Omental fat pad (tissue), 4 donors: Measurements from ENCODE around the gene NAT10. TPM values are rescaled to one million over a fixed set of nuclear protein-coding genes. Genes with fewer than 3 reads are reported as not detected.
"Not testable (repeated sequence)": the region's sequence is repeated elsewhere in the genome, so short reads cannot be mapped to it uniquely, and the experiment has no call there.

Experiments
- ATAC-seq: fragments of 150-250 bp; one replicate; pipeline ENCODE4 v1.9.1; 2016; ENCODE audit warnings: mild to moderate bottlenecking, moderate library complexity; ENCODE audit not compliant: low FRiP score
- DNase-seq: peaks from one replicate; pipeline ENCODE4 v3.0.0-alpha.2; 2019; ENCODE audit warnings: low spot score
- CTCF ChIP-seq, 3 donors: fragments of 450-650 bp; IDR thresholded peaks; one replicate each; pipeline ENCODE4 v1.5.1; 2016 to 2017; ENCODE audit warnings: antibody characterized with exemption in 3 of 3, mild to moderate bottlenecking in 3 of 3, moderate library complexity in 2 of 3
- total RNA-seq, 4 donors: library from RNA; depleted of rRNA; stranded (reverse); fragments of >200 nt; gene quantifications; one replicate each; pipeline ENCODE4 v1.1.0, GENCODE V29; 2016

Gene NAT10
- total RNA-seq, result 10 to 100 TPM; 26.5 to 52.7 (median 27.7) TPM

GRCh38 chr11:34105079-34105956 is at the start of gene NAT10:
NAT10 (plus strand) TSS chr11:34105629; CDS start chr11:34108226, 2,597 bp downstream.
- TF ChIP-seq CTCF (IDR thresholded peaks at IDR 0.05), result no peak
- DNase-seq, result peak; percentile 92
- ATAC-seq, result peak; percentile 93

GRCh38 chr11:34056672-34057071 is 48.8 kb upstream of the NAT10 start:
- no peak for DNase-seq
- TF ChIP-seq CTCF (IDR thresholded peaks at IDR 0.05), result no peak
- no peak for ATAC-seq

GRCh38 chr11:34063061-34063795 is 42.2 kb upstream of the NAT10 start:
- no peak for ATAC-seq
- TF ChIP-seq CTCF (IDR thresholded peaks at IDR 0.05), result no peak
- DNase-seq, result no peak

- no peak for ATAC-seq
- no peak for DNase-seq
- no peak for TF ChIP-seq CTCF (IDR thresholded peaks at IDR 0.05)
Observed at GRCh38 chr11:34064291-34064690, 41.1 kb upstream of the NAT10 start.

GRCh38 chr11:34065505-34066203 is 39.8 kb upstream of the NAT10 start:
- DNase-seq, result no peak
- ATAC-seq, result no peak
- TF ChIP-seq CTCF (IDR thresholded peaks at IDR 0.05), result no peak

- ATAC-seq, DNase-seq: not testable (repeated sequence)
Observed at GRCh38 chr11:34066766-34067165, 38.7 kb upstream of the NAT10 start.
